Liver (tissue), 3 donors: Measurements from ENCODE around the gene MED14.
A peak's percentile ranks its signal among the peaks of the same experiment; 100 is the strongest.

Experiments
- GABPA ChIP-seq, 2 donors: IDR thresholded peaks in 1 of 2; conservative IDR thresholded peaks in 1 of 2; 2 replicates each; pipeline ENCODE4 v1.6.1; 2016; ENCODE audit warnings: antibody characterized with exemption in 2 of 2, mild to moderate bottlenecking in 1 of 2, moderate library complexity in 1 of 2
- RAD21 ChIP-seq, 2 donors: IDR thresholded peaks; 2 replicates each; pipeline ENCODE4 v1.6.1; 2016; ENCODE audit warnings: antibody characterized with exemption in 2 of 2, mild to moderate bottlenecking in 2 of 2
- REST ChIP-seq: IDR thresholded peaks from 2 replicates; pipeline ENCODE4 v1.6.1; 2016; ENCODE audit warnings: antibody characterized with exemption, mild to moderate bottlenecking
- TF ChIP-seq, protein P1 (sequence below): fragments of 150-350 bp; IDR thresholded peaks from 2 replicates; pipeline ENCODE4 v1.5.1; 2017; ENCODE audit warnings: improper control_type of control experiment, low read depth, low read length; ENCODE audit not compliant: missing input control
- donor health status: healthy.
- donor health status: healthy.

DNA sequence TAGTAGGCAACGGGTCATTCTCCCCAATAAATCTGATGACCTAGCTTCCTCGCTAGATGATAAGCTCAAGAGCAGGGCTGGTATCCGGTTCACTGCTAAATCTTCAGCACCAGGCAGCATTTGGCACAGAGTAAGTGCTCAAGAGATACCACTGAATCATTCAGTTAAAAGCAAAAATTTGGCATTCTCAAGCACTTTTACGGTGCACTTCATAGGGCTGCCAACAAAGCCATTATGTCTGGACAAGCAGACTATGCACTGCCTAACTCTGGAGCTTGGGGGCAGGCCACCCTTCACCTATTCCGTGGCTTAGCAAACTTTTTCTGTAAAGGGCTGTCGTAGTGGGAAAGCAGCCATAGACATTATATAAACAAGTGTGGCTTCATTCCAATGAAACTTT lies 64.2 kb downstream of the MED14 start:
- TF ChIP-seq, protein P1, sequence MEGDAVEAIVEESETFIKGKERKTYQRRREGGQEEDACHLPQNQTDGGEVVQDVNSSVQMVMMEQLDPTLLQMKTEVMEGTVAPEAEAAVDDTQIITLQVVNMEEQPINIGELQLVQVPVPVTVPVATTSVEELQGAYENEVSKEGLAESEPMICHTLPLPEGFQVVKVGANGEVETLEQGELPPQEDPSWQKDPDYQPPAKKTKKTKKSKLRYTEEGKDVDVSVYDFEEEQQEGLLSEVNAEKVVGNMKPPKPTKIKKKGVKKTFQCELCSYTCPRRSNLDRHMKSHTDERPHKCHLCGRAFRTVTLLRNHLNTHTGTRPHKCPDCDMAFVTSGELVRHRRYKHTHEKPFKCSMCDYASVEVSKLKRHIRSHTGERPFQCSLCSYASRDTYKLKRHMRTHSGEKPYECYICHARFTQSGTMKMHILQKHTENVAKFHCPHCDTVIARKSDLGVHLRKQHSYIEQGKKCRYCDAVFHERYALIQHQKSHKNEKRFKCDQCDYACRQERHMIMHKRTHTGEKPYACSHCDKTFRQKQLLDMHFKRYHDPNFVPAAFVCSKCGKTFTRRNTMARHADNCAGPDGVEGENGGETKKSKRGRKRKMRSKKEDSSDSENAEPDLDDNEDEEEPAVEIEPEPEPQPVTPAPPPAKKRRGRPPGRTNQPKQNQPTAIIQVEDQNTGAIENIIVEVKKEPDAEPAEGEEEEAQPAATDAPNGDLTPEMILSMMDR, result no peak
- TF ChIP-seq GABPA (IDR thresholded peaks at IDR 0.05 in 1 of 2, conservative IDR thresholded peaks at IDR 0.05 in 1 of 2), result no peak
- no peak for TF ChIP-seq REST
- peak; percentile 15 to 27 for TF ChIP-seq RAD21 (IDR thresholded peaks at IDR 0.05)
